OCI-LY7 (cell line): ENCODE measurements around the gene TMEM242. TPM values are rescaled to one million over a fixed set of nuclear protein-coding genes. Genes with fewer than 3 reads are reported as not detected.

Experiments used
- BruUV-seq: library from RNA; stranded (reverse); fragments of 400-500 nt; replicated peaks from 2 replicates; lab custom pipeline; 2021; lab: Mats Ljungman, UMichigan
- CTCF ChIA-PET: fragments of 300-600 bp; sonication (Branson Sonifier 250); formaldehyde crosslinking; loops from one replicate; lab custom pipeline; 2022; ENCODE audit warnings: antibody characterized with exemption; ENCODE audit not compliant: unreplicated experiment; lab: Charles Lee
- POLR2A ChIA-PET: fragments of 300-600 bp; sonication (Branson Sonifier 250); formaldehyde crosslinking; loops from one replicate; lab custom pipeline; 2022; ENCODE audit warnings: antibody characterized with exemption; lab: Charles Lee
- DNase-seq: peaks from one replicate; pipeline ENCODE4 v3.0.0-alpha.2; 2015; ENCODE audit warnings: low spot score
- H2AFZ ChIP-seq: fragments of 200-600 bp; sonication (generic), shearing (Covaris generic); 2 replicates; pipeline ENCODE4 v1.6.1; 2014; ENCODE audit warnings: mild to moderate bottlenecking, antibody characterized with exemption, low read length, moderate library complexity
- H3K27ac ChIP-seq: fragments of 200-600 bp; sonication (generic); 2 replicates; pipeline ENCODE4 v1.5.1; 2014; ENCODE audit warnings: mixed run types, low read depth, mild to moderate bottlenecking, moderate library complexity, low read length, inconsistent platforms; ENCODE audit not compliant: poor library complexity, severe bottlenecking
- H3K36me3 ChIP-seq: fragments of 200-600 bp; sonication (generic); 2 replicates; pipeline ENCODE4 v1.6.1; 2014; ENCODE audit warnings: mild to moderate bottlenecking, antibody characterized with exemption, low read length, moderate library complexity, mixed read lengths; ENCODE audit not compliant: insufficient read depth
- H3K4me1 ChIP-seq: fragments of 200-600 bp; sonication (generic); 2 replicates; pipeline ENCODE4 v1.5.1; 2014; ENCODE audit warnings: mild to moderate bottlenecking, low read length; ENCODE audit not compliant: insufficient read depth, poor library complexity, severe bottlenecking
- H3K4me2 ChIP-seq: fragments of 200-600 bp; sonication (generic); 2 replicates; pipeline ENCODE4 v1.6.1; 2014; ENCODE audit warnings: mild to moderate bottlenecking, low read length
- H3K4me3 ChIP-seq: fragments of 200-600 bp; sonication (generic); 2 replicates; pipeline ENCODE4 v1.5.1; 2014; ENCODE audit warnings: mild to moderate bottlenecking, low read depth, low read length; ENCODE audit not compliant: poor library complexity, severe bottlenecking
- H3K79me2 ChIP-seq: fragments of 200-600 bp; sonication (generic); 2 replicates; pipeline ENCODE4 v1.6.1; 2016; ENCODE audit warnings: low read depth, mild to moderate bottlenecking, low read length, moderate library complexity, mixed read lengths; ENCODE audit not compliant: insufficient read depth
- H3K9me2 ChIP-seq: fragments of 200-600 bp; sonication (generic); 2 replicates; pipeline ENCODE4 v1.6.1; 2016; ENCODE audit warnings: mild to moderate bottlenecking, low read length, mixed read lengths; ENCODE audit not compliant: insufficient read depth
- H3K9me3 ChIP-seq: fragments of 200-600 bp; sonication (generic); 2 replicates; pipeline ENCODE4 v1.6.1; 2014; ENCODE audit warnings: mild to moderate bottlenecking, mixed run types, low read length, mixed read lengths
- H4K20me1 ChIP-seq: fragments of 200-600 bp; sonication (generic); 2 replicates; pipeline ENCODE4 v1.6.1; 2014; ENCODE audit warnings: mild to moderate bottlenecking, antibody characterized with exemption, low read length, moderate library complexity, mixed read lengths; ENCODE audit not compliant: insufficient read depth
- CTCF ChIP-seq: fragments of 200-600 bp; sonication (generic); conservative IDR thresholded peaks from 2 replicates; pipeline ENCODE4 v1.5.1; 2014; ENCODE audit warnings: mild to moderate bottlenecking, antibody characterized with exemption, low read length, moderate library complexity, mixed read lengths
- EZH2phosphoT487 ChIP-seq: fragments of 200-600 bp; sonication (generic); IDR thresholded peaks from 2 replicates; pipeline ENCODE4 v1.6.1; 2018; ENCODE audit warnings: low read depth, borderline replicate concordance, mild to moderate bottlenecking, mixed run types, antibody characterized with exemption, low read length, moderate library complexity, mixed read lengths
- intact Hi-C: fragments of 100-400 bp; cut with micrococcal nuclease; formaldehyde crosslinking; loops from one replicate; pipeline ENCODE4 v1.10.0; 2022; ENCODE audit not compliant: unreplicated experiment
- total RNA-seq, 2 experiments: library from RNA; depleted of rRNA in 1 of 2; stranded (reverse); fragments of >200 nt in 1 of 2; shearing (Covaris generic) in 1 of 2; gene quantifications; 2 replicates each; pipeline ENCODE4 v1.2.3, GENCODE V29; 2014 to 2022

Gene TMEM242
- total RNA-seq, 2 experiments from 2014 or later: 4.5 to 9.2 TPM

- Histone ChIP-seq H3K4me3 (no peak overlapping the region), H2AFZ (no peak overlapping the region), H3K36me3 (no peaks in the 10 kb centered on the region), H3K9me3 (no peaks in the 10 kb centered on the region), H3K4me2 (no peak overlapping the region), H3K79me2 (no peaks in the 10 kb centered on the region), H3K4me1 (no peaks in the 10 kb centered on the region), H3K9me2 (no peaks in the 10 kb centered on the region), H3K27ac (no peak overlapping the region), H4K20me1 (no peaks in the 10 kb centered on the region)
- ChIA-PET CTCF (no interaction called here), POLR2A (interaction anchor here (0.6 to 0.8 kb wide), 3 partner anchors 10 to 772 kb away, joined by 3 to 5 read pairs (median 3); no protein-coding TSS in a partner anchor)
- BruUV-seq: no TSS peak
- intact Hi-C loops: no loop called here
- DNase-seq: no peak
- no peak for TF ChIP-seq CTCF
- TF ChIP-seq EZH2phosphoT487: no peak
Measured at GRCh38 chr6:157333956-157334355, 10.6 kb upstream of the TMEM242 start.

- no peak overlapping the region for H3K27ac ChIP-seq
- no peak overlapping the region for H2AFZ ChIP-seq
- H3K4me3 ChIP-seq: no peak overlapping the region
- no TSS peak for BruUV-seq
- no peak for DNase-seq
- no peaks in the 10 kb centered on the region for H3K79me2 ChIP-seq
- no peaks in the 10 kb centered on the region for H3K9me3 ChIP-seq
- TF ChIP-seq CTCF (no peak), EZH2phosphoT487 (no peak)
- ChIA-PET CTCF (no interaction called here), POLR2A (interaction anchor here (0.6 to 1.1 kb wide), 3 partner anchors 10 to 771 kb away, joined by 3 to 5 read pairs (median 3); partner anchors contain the start of gene TMEM242)
- intact Hi-C loops: no loop called here
- no peaks in the 10 kb centered on the region for H4K20me1 ChIP-seq
- no peaks in the 10 kb centered on the region for H3K9me2 ChIP-seq
- H3K4me2 ChIP-seq: no peak overlapping the region
- H3K4me1 ChIP-seq: no peaks in the 10 kb centered on the region
- H3K36me3 ChIP-seq: no peaks in the 10 kb centered on the region
Measured at GRCh38 chr6:157333537-157333936, 10.2 kb upstream of the TMEM242 start.

- no peaks in the 10 kb centered on the region for H3K36me3 ChIP-seq
- H3K79me2 ChIP-seq: no peaks in the 10 kb centered on the region
- H3K9me3 ChIP-seq: no peaks in the 10 kb centered on the region
- ChIA-PET CTCF (no interaction called here), POLR2A (interaction anchor here (1.0 to 1.1 kb wide), 2 partner anchors 9 to 196 kb away, joined by 3 to 5 read pairs; partner anchors contain the start of gene TMEM242)
- intact Hi-C loops: no loop called here
- H3K4me2 ChIP-seq: no peak overlapping the region
- H3K4me3 ChIP-seq: no peak overlapping the region
- no peak for DNase-seq
- H2AFZ ChIP-seq: no peak overlapping the region
- H3K4me1 ChIP-seq: no peaks in the 10 kb centered on the region
- TF ChIP-seq CTCF (no peak), EZH2phosphoT487 (no peak)
- no TSS peak for BruUV-seq
- no peaks in the 10 kb centered on the region for H4K20me1 ChIP-seq
- H3K27ac ChIP-seq: no peak overlapping the region
- no peaks in the 10 kb centered on the region for H3K9me2 ChIP-seq
Measured at GRCh38 chr6:157332813-157333212, 9.5 kb upstream of the TMEM242 start.
